Fibroblast of the conjunctiva (primary cell): ENCODE results near the gene TRIM75.
"Not testable (repeated sequence)": the region's sequence is repeated elsewhere in the genome, so short reads cannot be mapped to it uniquely, and the experiment has no call there.

Source experiments
- DNase-seq: peaks from one replicate; pipeline ENCODE4 v3.0.0-alpha.2; 2010; ENCODE audit warnings: low read depth

TRIM75 gene

DNA sequence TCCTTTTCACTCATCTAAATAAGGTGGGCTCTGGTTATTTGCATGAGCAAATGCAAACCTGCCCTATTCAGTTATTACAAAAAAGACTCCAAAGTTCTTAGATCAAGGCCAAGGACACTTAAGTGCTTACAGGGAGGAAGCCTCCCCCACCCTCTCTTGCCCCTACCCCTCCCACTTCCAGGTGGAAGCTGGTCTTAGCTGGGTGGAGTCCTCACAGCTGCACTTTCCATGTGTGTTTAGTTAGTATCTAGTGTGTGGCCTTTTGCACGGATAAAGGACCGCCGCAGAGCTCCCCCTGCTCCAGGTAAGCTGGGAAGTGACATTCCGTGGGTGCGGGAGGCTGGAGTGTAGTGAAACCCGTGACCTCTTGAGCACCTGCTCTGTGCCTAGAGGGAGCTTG lies at the start of gene TRIM75:
Gene TRIM75, plus strand, starts transcription at position 222 of the 400 bp plus-strand sequence. CDS start 5,282 bp downstream, outside the sequence.
- DNase-seq: no peak

DNA sequence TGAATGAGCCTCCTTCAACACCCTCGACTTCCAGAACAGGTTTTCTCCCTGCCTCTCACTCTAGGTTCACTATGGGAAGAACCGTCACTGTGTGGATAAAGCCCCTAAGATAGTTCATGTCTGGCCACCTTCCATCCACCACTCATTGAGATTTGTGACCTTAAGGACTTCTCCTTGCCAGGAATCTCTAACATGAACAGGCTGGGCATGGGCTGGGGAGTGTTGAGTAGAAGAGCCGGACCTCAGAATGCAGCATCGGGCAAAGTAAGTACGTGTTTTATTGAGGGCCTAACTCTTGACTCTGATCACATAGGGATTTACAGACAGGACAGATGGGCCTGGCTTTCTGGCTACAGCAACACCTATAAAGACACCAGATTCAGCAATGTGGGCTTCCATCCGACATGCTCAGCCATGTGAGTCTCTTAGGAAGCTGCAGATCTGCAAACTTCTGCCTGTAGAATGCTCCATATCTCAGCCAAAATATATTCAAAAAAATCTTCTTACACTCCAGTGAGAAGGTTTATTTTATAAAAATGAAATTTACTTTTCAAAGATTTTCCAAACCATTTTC lies 48.2 kb upstream of the TRIM75 start:
- no peak for DNase-seq

DNA sequence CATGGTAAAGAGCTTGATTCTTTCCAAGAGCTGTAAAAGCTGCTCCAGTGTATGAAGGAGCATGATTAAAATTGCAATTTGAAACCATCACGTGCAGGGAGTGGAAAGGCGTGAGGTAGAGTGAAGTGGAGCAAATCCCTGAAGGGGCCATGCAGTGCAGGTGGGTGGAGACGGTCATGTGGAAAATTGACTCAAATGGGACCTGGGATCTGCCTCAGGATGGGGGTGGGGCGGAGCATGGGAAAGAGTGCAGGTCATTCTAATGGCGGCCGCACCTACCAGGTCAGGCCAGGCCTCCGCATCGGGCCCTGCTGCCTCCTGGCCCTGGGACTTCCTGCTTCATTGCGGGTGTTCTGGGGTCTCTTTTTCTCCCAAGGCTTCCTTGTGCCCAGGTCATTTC lies 47.2 kb upstream of the TRIM75 start:
- no peak for DNase-seq

DNA sequence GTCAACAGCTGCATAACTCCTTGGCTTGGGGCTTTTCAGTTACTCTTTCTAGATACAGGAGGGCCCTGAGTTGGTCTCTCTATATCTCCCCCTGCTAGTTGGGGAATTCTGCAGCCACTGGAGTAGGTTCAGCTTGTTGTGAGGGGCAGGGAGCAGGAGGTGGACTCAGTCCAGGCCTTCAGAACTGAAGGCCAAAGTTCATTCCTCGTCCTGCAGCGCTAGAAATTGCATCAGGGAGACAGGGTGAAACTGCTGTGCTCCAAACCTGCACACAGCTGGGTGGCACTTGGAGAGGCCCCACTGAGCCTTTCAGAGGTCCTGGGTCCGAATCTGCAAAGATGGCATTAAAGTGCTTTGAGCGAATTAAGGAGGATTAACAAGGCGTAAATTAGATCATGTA lies 46.8 kb upstream of the TRIM75 start:
- no peak for DNase-seq

DNA sequence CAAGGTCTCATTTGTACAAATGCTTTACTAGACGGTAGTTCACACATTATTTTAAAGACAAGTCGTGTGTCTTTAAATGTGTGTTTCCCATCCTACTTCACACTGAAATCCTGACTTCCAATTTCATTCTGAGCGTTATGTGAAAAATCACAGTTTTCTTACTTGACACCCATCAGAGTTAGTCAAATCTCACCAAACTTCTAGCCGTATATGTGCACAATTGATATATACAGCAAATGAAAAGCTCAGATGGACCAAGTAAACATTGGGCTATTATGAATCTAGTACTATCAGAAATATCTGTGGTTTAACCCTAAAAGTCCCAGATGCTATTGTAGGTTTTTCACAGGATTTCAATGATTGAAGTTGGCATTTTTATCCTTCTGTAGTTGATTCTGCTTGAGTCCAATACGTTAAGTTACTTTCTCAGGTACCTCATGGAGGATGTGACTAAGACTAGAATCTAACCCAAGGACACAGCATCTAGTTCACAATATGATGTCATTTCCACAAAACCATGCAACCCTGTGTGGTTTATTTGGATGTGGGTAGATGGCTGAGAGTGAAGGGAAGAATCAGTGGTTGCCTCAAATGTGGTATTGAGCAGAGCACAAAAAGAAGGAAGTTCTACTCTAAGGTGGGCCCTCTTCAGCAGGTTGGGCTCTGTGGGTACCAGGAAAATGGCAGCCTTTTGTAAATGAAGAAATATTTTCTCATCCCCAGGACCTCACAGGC lies 44.0 kb upstream of the TRIM75 start:
- no peak for DNase-seq

DNA sequence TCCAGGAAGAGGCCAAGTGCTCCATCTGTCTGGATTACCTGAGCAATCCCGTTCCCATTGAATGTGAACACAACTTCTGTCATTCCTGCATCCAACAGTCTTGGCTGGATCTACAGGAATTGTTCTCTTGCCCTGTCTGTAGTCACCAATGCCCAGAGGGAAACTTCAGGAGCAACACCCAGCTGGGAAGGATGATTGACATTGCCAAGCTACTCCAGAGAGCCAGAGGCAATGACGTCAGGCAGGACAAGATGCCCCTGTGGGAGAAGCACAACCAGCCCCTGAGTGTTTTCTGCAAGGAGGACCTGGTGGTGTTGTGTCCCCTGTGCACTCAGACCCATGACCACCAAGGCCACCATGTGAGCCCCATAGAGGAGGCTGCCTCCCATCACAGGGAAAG lies 43.2 kb upstream of the TRIM75 start:
- no peak for DNase-seq

DNA sequence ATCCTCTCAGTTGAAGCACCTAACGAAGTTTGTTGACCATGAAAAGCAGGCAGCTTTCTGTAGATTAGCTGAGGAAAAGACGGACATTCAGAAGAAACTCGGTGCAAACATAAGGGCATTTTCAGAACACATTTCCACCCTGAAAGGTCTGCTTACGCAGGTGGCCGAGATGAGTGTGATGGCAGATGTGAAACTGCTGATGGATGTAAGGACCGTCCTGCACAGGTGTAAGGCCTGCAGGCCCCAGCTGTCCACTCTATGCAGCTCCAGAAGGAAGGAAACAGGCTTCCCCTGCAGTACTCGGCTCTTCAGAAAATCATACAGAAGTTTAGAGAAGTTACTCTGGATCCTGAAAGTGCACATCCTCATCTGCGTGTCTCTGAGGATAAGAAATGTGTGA lies 42.7 kb upstream of the TRIM75 start:
- DNase-seq: no peak

DNA sequence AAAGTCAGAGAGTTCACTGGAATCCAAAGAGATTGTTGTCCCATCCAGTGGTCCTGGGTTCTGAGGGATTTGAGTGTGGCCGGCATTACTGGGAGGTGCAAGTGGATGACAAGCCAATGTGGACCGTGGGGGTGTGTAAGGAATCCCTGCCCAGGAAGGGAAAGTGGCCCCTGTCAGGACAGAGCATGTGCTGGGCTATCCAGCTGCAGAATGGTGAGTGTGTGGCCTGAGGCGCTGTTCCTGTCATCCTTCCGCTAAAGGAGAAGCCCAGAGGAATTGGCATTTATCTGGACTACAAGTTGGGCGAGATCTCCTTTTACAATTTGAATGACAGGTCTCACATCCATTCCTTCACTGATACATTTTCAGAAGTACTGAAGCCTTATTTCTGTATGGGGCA lies 42.3 kb upstream of the TRIM75 start:
- DNase-seq: no peak

DNA sequence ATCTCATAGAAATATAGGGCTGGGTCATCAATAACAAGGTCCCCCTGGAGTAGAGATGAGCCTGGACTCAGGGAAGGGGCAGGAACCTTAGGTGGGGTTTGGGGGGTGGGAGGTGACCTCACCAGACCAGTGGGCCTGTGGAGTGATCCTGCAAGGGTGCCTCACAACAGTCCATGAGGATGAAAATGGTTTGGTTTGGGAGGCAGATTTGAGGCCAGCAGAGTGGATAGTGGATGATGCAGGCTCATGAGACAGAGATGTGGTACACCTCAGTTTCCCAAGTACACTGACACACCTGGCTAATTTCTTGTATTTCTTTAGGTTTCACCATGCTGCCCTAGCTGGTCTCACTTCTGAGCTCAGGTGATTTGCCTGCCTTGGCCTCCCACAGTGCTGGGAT lies 40.0 kb upstream of the TRIM75 start:
- DNase-seq: no peak

DNA sequence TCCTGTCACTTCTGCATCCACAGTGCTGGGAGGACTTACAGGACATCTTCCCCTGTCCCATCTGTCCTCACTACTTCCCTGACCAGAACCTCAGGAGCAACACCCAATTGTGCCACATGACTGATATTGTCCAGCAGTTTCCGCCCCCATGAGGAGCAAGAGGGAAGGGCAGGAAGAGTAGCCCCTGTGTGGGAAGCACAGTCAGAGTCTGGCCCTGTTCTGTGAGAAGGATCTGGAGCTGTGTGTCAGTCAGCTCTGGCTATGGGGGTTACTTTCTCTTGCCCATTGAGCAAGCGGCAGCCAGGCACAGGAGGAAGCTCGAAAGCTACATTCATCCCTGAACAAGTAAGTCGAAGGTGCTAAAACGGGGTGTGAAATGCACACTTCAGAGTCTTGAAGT lies 36.7 kb upstream of the TRIM75 start:
- DNase-seq: no peak

DNA sequence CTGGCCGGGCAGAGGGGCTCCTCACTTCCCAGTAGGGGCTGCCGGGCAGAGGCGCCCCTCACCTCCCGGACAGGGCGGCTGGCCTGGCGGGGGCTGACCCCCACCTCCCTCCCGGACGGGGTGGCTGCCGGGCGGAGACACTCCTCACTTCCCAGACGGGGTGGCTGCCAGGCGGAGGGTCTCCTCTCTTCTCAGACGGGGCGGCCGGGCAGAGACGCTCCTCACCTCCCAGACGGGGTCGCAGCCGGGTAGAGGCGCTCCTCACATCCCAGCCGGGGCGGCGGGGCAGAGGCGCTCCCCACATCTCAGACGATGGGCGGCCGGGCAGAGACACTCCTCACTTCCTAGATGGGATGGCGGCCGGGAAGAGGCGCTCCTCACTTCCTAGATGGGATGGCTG lies 33.7 kb upstream of the TRIM75 start:
- DNase-seq: not testable (repeated sequence)

DNA sequence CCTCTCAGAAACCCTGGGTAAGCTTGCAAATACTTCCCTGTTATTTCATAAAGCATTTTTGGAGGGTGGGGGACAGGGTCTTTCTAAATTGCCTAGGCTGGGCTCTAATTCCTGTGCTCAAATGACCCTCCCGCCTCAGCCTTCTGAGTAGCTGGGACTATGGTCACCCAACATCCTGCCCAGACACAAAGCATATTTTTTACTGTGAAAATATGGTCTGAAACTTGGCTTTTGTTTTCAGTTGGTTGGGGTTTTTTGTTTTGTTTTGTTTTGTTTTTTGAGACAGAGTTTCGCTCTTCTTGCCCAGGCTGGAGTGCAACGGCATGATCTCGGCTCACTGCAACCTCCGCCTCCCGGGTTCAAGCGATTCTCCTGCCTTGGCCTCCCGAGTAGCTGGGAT lies 27.9 kb upstream of the TRIM75 start:
- not testable (repeated sequence) for DNase-seq

DNA sequence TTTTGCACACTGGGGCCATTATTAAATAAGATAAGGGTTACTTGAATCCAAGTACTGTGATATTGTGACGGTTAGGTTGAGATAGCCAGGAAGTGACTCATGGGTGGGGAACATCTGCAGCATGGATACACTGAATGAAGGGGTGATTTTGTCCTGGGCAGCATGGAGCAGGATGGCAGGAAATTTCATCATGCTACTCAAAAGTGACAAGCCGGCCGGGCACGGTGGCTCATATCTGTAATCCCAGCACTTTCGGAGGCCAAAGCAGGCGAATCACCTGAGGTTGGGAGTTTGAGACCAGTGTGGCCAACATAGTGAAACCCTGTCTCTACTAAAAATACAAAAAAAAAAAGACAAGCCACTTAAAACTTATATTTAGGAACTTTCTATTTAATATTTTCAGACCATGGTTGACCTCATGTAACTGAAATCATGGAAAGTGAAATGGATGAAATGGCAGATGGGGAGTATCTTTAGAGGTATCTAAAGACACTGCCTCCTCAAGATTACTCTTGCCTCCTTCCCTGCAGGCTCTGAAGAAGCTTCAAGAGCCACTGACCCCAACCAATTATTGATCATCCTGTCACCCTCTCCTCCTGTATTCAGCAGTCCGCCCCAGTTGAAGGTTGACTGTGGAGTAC lies 25.8 kb upstream of the TRIM75 start:
- no peak for DNase-seq

DNA sequence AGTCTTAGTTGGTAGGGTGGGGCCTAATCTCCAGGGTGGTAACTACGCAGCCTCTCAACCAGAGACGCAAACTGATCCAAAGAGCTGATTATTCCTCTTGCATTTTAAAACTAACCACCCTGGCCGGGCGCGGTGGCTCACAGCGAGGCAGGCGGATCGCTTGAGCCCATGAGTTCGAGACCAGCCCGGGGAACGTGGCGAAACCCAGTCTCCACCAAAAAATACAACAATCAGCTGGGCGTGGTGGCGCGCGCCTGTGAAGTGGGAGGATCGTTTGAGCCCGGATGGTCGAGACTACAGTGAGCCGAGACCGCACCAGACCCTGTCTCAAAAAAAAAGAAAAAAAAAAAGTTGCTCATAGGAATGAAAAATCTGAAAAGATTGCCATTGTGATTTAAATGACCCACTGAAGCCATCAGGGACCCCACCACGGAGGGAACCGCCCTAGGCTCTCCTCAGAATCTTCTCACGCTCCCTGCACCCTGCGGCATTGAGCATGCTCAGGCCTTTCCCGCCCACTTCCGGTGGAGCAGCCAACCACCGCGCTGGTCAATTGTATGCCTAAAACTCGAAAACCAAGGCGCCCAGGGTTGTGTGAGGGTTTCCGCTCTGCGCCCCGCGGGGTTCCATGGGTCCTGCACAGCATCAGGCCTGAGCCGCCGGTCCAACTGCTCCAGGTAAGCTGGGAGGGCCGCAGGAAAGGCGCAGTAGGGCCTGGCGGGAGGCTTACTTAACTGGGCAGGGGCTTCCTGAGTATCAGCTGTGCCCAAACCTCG lies 22.0 kb upstream of the TRIM75 start, which contains the start of gene TRIM60:
Gene TRIM60, plus strand, starts transcription at position 564 of the 776 bp plus-strand sequence. CDS start 8,074 bp downstream, outside the sequence.
- no peak for DNase-seq

DNA sequence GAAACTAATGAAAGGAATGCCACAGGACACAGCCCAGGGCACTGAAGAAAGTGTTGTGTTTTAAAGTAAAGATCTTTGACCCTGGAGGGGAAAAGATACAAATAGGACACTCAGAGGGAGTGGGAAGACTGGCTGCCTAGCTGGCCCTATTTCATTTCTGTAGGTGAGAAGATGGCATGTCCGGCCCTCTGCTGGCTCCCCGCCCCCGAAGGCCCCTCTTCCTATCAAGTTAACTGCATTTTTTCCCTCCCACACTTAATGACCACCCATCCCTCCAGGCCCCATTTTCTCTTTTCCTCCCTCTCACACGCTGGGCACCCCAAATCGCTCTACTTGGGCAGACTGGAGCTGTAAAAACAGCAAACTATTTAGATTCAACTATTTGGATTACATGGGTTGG lies 5.5 kb upstream of the TRIM75 start:
- no peak for DNase-seq

DNA sequence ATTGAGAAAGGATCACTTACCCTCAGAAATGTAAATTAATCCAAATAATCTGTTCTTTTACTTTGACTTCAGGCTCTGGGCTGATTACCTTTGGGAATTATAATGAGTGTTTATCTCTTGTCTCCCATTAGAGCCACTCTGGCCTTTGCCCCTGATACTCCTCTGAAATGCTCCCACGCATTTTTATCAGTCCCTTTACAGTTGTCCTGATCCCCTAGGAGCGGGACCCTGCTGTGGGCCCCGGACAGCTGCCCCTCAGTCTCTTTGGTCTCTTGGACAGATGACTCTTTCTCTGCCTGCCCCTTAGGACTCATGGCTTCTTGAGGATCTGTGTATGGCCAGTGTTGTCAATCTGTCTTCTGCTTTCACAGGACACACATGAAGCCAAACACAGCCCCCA lies 1.0 kb upstream of the TRIM75 start:
- DNase-seq: no peak

DNA sequence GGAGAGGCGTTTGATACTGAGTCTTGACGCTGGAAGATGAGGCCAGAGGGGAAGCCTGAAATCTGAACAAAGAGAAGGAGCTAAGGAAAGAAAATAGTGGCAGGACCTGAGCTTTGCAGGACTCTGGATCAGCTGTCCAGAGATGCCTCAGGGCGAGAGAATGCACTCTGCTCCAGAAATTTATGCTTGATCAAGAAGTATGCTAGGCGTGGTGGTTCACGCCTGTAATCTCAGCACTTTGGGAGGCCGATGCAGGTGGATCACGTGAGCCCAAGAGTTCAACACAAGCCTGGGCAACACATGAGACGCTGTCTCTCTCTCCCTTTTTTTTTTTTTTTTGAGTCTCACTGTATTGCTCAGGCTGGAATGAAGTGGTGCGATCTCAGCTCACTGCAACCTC lies 1.9 kb downstream of the TRIM75 start:
- DNase-seq: no peak

DNA sequence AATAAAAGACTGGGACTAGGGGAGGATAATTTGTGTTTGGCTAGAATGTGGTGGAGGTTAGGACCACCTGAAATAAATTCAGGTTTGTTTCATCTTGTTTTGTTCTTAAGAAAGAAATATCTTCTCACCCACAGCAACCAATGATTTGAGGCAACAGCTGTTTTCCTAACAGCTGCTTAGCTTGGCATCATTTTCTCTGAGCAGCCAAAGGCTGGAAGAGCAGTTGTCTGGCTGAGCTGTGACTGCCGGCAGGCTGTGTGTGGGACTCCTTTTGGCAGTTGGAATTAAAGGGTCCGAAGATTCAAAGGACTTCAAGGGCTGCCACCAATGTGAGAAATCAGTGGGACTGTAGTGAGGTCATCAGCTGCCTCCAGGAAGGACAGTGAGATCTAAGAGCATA lies 5.0 kb downstream of the TRIM75 start:
- no peak for DNase-seq

DNA sequence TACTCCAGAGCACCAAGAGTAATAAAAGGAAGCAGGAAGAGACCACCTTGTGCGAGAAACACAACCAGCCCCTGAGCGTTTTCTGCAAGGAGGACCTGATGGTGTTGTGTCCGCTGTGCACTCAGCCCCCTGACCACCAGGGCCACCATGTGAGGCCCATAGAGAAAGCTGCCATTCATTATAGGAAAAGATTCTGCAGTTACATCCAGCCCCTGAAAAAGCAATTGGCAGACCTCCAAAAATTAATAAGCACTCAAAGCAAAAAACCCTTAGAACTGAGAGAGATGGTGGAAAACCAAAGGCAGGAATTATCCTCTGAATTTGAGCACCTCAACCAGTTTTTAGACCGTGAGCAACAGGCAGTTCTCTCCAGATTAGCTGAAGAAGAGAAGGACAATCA lies 5.7 kb downstream of the TRIM75 start:
- DNase-seq: no peak

DNA sequence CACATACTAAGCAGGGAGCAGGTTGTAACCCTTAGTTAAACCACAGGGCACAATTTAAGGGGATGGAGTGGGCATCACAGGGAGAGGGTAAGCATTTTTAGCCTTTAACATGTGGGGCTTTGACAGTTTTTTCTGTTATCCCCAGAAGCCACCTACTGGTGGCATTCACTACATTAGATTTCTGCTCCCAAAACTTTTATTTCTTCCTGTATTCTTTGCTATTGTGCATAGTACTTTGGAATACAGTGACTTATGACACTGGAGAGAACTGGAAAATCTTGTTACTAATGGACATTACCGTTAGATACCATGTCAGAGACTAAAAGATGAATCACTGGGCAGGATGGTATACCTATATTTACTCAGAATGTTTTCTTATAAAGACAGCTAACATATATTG lies 7.3 kb downstream of the TRIM75 start:
- no peak for DNase-seq

DNA sequence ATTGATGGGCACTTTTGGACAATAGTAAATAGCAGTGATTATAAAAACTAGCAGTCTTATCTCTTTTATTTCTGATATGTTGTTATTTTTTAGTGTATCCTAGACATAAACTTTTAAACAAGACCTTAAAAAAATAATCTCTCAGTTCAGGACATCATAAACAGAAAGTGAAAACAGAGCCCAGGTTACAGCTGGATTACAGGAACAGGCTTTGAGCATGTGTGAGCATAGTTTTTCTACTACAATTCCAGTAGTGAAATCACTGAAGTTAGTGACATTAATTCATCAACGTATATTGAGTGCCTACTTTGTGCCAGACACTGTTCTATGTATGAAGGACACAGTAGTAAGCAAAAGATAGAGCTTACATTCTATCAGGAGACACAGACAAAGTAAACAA lies 16.9 kb downstream of the TRIM75 start:
- DNase-seq: no peak

DNA sequence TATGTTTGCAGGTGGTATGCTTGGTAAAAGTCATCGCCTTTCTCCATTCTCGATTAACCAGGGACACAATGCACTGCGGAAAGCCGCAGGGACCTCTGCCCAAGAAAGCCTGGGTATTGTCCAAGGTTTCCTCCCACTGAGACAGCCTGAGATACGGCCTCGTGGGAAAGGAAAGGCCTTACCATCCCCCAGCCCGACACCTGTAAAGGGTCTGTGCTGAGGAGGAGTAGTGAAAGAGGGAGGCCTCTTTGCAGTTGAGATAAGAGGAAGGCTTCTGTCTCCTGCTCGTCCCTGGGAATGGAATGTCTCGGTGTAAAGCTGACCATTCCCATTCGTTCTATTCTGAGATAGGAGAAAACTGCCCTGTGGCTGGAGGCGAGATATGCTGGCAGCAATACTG lies 19.7 kb downstream of the TRIM75 start:
- not testable (repeated sequence) for DNase-seq
